Activated CD8-positive, alpha-beta memory T cell treated with anti-CD3 and anti-CD28 coated beads for 4 hours (primary cell): ENCODE results near the gene MPDU1.
A peak's percentile ranks its signal among the peaks of the same experiment; 100 is the strongest.
"Not testable (repeated sequence)": the region's sequence is repeated elsewhere in the genome, so short reads cannot be mapped to it uniquely, and the experiment has no call there.

Source experiments
- DNase-seq, 2 donors: peaks; one replicate each; pipeline ENCODE4 v3.0.0-alpha.2; 2020; ENCODE audit warnings: low read depth in 2 of 2

Gene MPDU1

GRCh38 chr17:7580604-7581575, 2.8 kb upstream of the MPDU1 start:
- DNase-seq = no peak

- DNase-seq = no peak
These were observed 1.0 kb upstream of the MPDU1 start for GRCh38 chr17:7582396-7583252.

GRCh38 chr17:7586673-7587419, 3.2 kb downstream of the MPDU1 start:
- no peak for DNase-seq

GRCh38 chr17:7587420-7588151, 3.9 kb downstream of the MPDU1 start:
- no peak for DNase-seq

- no peak for DNase-seq
These were observed 5.0 kb downstream of the MPDU1 start for GRCh38 chr17:7588553-7589203.

GRCh38 chr17:7589204-7589868, 5.7 kb downstream of the MPDU1 start:
- DNase-seq = peak; percentile 37 to 38

GRCh38 chr17:7589891-7590691, 6.4 kb downstream of the MPDU1 start, which contains the start of gene SOX15:
Gene SOX15, minus strand, starts transcription at chr17:7590094. Its CDS starts 418 bp downstream, at chr17:7589676.
- DNase-seq = no peak

GRCh38 chr17:7590743-7591142, 7.1 kb downstream of the MPDU1 start:
- DNase-seq = no peak

GRCh38 chr17:7591596-7591995, 7.9 kb downstream of the MPDU1 start:
- no peak for DNase-seq

- DNase-seq = no peak
These were observed 8.9 kb downstream of the MPDU1 start for GRCh38 chr17:7592422-7593021.

- no peak for DNase-seq
These were observed 9.6 kb downstream of the MPDU1 start for GRCh38 chr17:7593296-7593695.

- not testable (repeated sequence) for DNase-seq
These were observed 13.9 kb downstream of the MPDU1 start for GRCh38 chr17:7597561-7597960.

GRCh38 chr17:7606280-7606679, 22.6 kb downstream of the MPDU1 start:
- DNase-seq = no peak

- no peak for DNase-seq
These were observed 27.0 kb downstream of the MPDU1 start for GRCh38 chr17:7610641-7611040.

GRCh38 chr17:7611635-7612293, 28.1 kb downstream of the MPDU1 start:
- DNase-seq = no peak

- DNase-seq = no peak
These were observed 28.6 kb downstream of the MPDU1 start for GRCh38 chr17:7612294-7612640.

- DNase-seq = no peak
These were observed 30.2 kb downstream of the MPDU1 start for GRCh38 chr17:7613769-7614424.
